Lower lobe of right lung (tissue), 2 donors: ENCODE measurements around the gene CGB7. TPM values are rescaled to one million over a fixed set of nuclear protein-coding genes. Genes with fewer than 3 reads are reported as not detected.

Experiments used
- ATAC-seq, 2 donors: fragments of 200-7000 bp; cut with Tn5 transposase; one replicate each; pipeline ENCODE4 v1.9.1; 2020 to 2022; ENCODE audit warnings: mild to moderate bottlenecking in 2 of 2, moderate library complexity in 2 of 2
- DNase-seq: peaks from one replicate; pipeline ENCODE4 v3.0.0-alpha.2; 2020
- H3K27ac ChIP-seq: fragments of 200-600 bp; one replicate; pipeline ENCODE4 v1.8.0; 2022
- H3K27me3 ChIP-seq: fragments of 200-600 bp; one replicate; pipeline ENCODE4 v1.8.0; 2022; ENCODE audit warnings: low read depth
- H3K36me3 ChIP-seq: fragments of 200-600 bp; one replicate; pipeline ENCODE4 v1.8.0; 2022; ENCODE audit warnings: mild to moderate bottlenecking
- H3K4me1 ChIP-seq: fragments of 200-600 bp; one replicate; pipeline ENCODE4 v1.8.0; 2022
- H3K4me3 ChIP-seq: fragments of 200-600 bp; one replicate; pipeline ENCODE4 v1.8.0; 2022; ENCODE audit warnings: mild to moderate bottlenecking
- H3K9me3 ChIP-seq: fragments of 200-600 bp; one replicate; pipeline ENCODE4 v1.8.0; 2022
- intact Hi-C: fragments of 100-400 bp; cut with DNase I; formaldehyde crosslinking; loops from one replicate; pipeline ENCODE4 v1.11.0; 2022
- total RNA-seq: library from RNA; stranded (reverse); fragmentation: NEBNext Ultra II Directional; extraction: Animal tissue kit (Norgen Biotek cat#: 25700); gene quantifications from one replicate; pipeline ENCODE4 v1.2.1, GENCODE V29; 2021
- TF ChIP-seq, protein P1 (sequence below): fragments of 200-600 bp; IDR thresholded peaks from one replicate; pipeline ENCODE4 v1.8.0; 2022; ENCODE audit warnings: antibody characterized with exemption, mild to moderate bottlenecking
- donor health status: DM: no; HTN: yes; CAD: no; lungs with severe emphysema.

Gene CGB7
- total RNA-seq, 1 donor from 2014 or later: 0.77 TPM

DNA sequence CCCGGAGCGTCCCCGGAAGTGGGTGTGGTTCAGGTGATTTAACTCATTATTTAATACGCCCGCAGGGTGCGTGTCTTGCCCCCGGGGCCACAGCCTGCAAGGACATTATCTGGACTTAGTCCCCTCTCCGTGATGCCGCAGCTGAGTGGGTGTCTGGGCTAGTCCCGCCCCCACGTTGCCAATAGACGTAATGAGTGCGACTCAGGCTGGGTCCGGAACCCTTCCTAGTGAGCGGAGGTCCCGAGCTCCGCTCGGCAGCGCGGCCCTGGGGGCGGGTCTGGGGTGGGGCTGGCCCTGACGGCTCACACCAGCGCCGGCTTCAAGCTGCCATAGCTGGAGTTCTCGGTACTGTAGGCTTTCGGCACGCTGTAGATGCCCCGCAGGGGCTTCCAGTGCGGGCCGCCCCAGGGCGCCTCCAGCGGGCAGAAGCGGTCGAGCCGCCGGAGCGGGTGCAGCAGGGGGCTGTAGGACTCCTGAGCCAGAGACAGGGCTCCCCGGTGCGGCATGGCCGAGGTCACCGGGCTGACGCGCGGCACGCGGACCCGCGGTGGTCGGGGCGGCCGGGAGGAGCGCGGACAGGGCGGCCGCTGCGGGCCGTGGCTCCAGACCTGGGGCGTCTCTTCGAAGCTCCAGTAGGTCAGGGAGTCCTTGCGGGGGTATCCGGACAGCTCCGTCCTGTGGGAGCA is 39.7 kb downstream of the CGB7 start:
- intact Hi-C loops: no loop called here
- TF ChIP-seq, protein P1, sequence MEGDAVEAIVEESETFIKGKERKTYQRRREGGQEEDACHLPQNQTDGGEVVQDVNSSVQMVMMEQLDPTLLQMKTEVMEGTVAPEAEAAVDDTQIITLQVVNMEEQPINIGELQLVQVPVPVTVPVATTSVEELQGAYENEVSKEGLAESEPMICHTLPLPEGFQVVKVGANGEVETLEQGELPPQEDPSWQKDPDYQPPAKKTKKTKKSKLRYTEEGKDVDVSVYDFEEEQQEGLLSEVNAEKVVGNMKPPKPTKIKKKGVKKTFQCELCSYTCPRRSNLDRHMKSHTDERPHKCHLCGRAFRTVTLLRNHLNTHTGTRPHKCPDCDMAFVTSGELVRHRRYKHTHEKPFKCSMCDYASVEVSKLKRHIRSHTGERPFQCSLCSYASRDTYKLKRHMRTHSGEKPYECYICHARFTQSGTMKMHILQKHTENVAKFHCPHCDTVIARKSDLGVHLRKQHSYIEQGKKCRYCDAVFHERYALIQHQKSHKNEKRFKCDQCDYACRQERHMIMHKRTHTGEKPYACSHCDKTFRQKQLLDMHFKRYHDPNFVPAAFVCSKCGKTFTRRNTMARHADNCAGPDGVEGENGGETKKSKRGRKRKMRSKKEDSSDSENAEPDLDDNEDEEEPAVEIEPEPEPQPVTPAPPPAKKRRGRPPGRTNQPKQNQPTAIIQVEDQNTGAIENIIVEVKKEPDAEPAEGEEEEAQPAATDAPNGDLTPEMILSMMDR: peak; percentile 68
- Histone ChIP-seq H3K4me3 (peak overlapping the region; percentile 54), H3K9me3 (no peaks in the 10 kb centered on the region), H3K36me3 (peaks cover 20% of the 10 kb centered on the region), H3K4me1 (peaks cover 21% of the 10 kb centered on the region), H3K27ac (no peak overlapping the region), H3K27me3 (peaks cover 7% of the 10 kb centered on the region)
- DNase-seq (peak; percentile 67), ATAC-seq (peak; percentile 73 to 80)

- Histone ChIP-seq H3K36me3 (peaks cover 25% of the 10 kb centered on the region), H3K27ac (no peak within 1 kb of the TSS), H3K4me3 (peak within 1 kb of the TSS; percentile 54), H3K9me3 (no peaks in the 10 kb centered on the region), H3K27me3 (peaks cover 7% of the 10 kb centered on the region), H3K4me1 (peaks cover 21% of the 10 kb centered on the region)
- ATAC-seq (no peak), DNase-seq (no peak)
- TF ChIP-seq, protein P1: no peak
- intact Hi-C loops: no loop called here
Measured at GRCh38 chr19:49017041-49017665, 40.4 kb downstream of the CGB7 start, which contains the start of gene LHB. Gene LHB (minus strand): TSS chr19:49017091. CDS start chr19:49017081, 10 bp downstream.

- no peaks in the 10 kb centered on the region for H3K9me3 ChIP-seq
- H3K4me3 ChIP-seq: no peak overlapping the region
- intact Hi-C loops: no loop called here
- H3K27ac ChIP-seq: no peak overlapping the region
- DNase-seq (no peak), ATAC-seq (no peak)
- peaks cover 34% of the 10 kb centered on the region for H3K36me3 ChIP-seq
- TF ChIP-seq, protein P1: no peak
- peaks cover 7% of the 10 kb centered on the region for H3K27me3 ChIP-seq
- peaks cover 21% of the 10 kb centered on the region for H3K4me1 ChIP-seq
Measured at GRCh38 chr19:49016067-49016839, 41.3 kb downstream of the CGB7 start.

GRCh38 chr19:49014870-49015255 is 42.7 kb downstream of the CGB7 start:
- no peak for ATAC-seq
- H3K27me3 ChIP-seq: no peaks in the 10 kb centered on the region
- peaks cover 21% of the 10 kb centered on the region for H3K4me1 ChIP-seq
- TF ChIP-seq, protein P1: no peak
- H3K4me3 ChIP-seq: no peak overlapping the region
- H3K36me3 ChIP-seq: peaks cover 45% of the 10 kb centered on the region
- H3K27ac ChIP-seq: no peak overlapping the region
- intact Hi-C loops: no loop called here
- no peaks in the 10 kb centered on the region for H3K9me3 ChIP-seq
- DNase-seq: no peak

DNA sequence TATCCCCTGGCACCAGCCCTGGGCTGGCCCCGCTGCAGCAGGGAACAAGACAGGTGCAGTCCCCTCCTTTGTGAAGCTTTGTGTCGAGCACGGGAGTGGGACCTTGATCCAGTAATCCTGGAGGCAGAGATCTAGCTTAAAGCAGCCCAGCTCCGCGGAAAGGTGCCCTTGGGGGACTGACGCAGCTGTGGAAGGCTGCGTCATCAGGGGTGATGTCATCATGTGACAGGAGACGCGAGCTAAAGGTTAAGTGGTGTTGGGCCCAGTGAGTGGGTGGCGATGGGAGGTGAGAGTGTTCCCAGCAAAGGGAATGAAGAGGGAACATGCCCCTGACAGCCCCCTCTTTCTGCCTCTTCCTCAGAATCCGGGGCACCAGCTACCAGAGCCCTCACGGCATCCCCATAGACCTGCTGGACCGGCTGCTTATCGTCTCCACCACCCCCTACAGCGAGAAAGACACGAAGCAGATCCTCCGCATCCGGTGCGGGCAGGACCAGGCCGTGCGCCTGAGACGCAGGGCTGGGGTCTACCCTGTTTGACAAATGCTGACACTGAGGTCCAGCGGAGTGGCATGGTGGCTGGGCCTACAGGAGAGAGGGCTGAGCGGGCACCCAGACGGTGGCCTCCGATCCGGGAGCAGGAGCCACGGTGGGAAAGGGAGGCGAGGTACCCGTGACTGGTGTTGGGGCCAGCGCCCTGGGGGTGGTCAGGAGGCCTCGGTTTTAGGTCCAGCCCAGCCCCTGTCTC is 43.3 kb downstream of the CGB7 start:
- no peak for ATAC-seq
- peaks cover 51% of the 10 kb centered on the region for H3K36me3 ChIP-seq
- peaks cover 20% of the 10 kb centered on the region for H3K4me1 ChIP-seq
- H3K9me3 ChIP-seq: no peaks in the 10 kb centered on the region
- no peak overlapping the region for H3K27ac ChIP-seq
- TF ChIP-seq, protein P1: no peak
- no peaks in the 10 kb centered on the region for H3K27me3 ChIP-seq
- intact Hi-C loops: no loop called here
- no peak for DNase-seq
- no peak overlapping the region for H3K4me3 ChIP-seq
